Kidney glomerular epithelial cell (primary cell): ENCODE measurements around the gene WDR48.

Experiments used
- DNase-seq: peaks from one replicate; lab custom pipeline; 2025; lab: John Stamatoyannopoulos, UW

The WDR48 gene

DNA sequence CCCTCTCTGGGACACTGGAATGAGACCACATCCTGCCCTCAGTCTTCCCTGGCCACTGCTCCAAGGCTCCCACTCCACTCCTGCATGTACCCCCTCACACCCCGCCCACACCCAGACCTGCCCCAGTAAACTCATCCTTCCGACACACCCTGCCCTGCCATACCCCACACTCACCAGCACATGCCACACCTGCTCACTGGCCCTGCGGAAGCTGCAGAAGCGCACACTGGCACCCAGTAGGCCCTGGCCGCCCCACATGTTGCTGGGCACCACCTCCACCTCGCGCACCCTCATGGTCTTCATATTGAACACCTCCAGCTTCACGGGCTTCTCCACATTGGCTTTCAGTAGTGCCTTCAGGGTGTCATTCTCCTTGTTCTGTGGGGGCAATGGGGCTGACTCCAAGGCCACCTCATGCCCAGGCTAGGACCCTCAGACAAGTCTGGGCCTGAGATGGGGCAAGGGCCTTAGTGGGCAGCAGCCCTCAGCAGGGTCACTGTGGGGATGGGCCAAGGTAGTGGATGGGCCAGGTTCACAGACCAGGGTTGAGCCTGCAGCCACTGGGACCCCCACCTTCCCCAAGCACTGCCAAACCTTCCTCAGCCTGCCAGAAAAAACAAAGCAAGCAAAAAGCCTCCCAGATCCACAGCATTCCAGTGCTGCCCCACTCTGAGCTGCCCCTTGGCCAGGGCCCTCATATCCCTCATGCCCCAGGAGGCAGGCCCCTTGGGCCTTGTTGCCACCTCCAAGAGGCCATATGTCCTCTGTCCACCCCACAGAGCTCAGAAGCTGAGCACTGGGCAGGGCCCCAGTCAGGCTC lies 50.9 kb downstream of the WDR48 start:
- no peak for DNase-seq

GRCh38 chr3:39103324-39103693 lies 51.5 kb downstream of the WDR48 start:
- DNase-seq: no peak

GRCh38 chr3:39103791-39104552 lies 52.2 kb downstream of the WDR48 start:
- DNase-seq: no peak

DNA sequence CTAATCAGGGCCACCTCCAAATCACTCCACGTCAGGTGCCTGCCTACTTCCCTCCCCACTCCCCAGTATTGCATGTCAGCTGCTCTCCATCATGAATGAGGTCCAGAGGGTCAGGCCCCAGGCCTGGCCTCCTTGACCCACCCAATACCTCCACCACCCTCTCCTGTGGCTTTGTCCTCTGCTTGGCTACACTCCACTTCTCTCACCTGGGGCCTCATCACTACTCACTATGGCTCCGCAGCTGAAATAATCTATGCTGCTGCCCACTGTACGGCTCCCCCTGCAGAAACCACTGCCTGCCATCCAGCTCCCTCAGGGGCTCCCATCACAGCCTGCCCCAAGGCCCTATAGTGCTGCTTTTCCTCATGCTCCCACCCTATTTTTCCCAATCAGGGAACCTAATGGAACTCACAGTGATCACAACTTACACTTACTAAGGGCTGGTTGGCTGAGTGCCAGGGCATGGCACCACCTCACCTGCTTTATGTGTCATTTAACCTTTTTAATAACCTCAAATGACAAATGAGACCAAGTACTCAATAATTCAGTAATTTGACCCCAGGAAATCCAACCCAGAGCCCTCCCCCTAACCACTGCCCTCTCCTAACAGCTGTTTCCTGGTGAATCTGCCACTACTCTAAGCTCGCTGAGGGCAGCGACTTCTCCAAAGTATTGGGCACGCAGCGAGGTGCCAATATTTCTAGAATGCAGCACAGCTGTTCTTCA lies 53.3 kb downstream of the WDR48 start:
- no peak for DNase-seq

- no peak for DNase-seq
Observed at GRCh38 chr3:39105687-39106063, 53.9 kb downstream of the WDR48 start.

DNA sequence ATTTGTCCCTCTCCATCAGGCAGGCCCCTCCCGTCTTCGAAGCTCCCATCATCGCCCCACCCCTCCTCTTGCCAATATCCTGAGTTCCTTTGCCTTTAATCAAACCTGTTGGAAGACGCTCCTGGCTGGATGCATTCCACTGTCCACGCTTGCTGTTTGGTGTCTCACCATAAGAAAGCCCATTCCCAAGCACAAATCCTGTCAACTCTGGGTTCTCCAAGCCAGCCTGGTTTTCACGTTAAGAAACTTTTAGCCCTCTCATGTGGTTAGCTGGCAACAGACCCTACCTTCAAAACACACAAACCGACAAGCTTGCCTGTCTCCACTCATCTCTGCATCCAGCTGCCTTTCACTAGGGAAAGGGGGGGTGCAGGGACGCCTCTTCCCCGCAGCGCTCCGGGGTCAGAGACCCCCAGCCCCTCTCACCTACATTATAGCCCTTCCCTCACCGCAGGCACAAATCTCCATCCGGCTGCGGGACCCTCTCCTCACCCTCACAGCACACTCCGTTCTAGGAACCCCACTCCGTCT lies 54.5 kb downstream of the WDR48 start:
- peak; percentile 8 for DNase-seq

DNA sequence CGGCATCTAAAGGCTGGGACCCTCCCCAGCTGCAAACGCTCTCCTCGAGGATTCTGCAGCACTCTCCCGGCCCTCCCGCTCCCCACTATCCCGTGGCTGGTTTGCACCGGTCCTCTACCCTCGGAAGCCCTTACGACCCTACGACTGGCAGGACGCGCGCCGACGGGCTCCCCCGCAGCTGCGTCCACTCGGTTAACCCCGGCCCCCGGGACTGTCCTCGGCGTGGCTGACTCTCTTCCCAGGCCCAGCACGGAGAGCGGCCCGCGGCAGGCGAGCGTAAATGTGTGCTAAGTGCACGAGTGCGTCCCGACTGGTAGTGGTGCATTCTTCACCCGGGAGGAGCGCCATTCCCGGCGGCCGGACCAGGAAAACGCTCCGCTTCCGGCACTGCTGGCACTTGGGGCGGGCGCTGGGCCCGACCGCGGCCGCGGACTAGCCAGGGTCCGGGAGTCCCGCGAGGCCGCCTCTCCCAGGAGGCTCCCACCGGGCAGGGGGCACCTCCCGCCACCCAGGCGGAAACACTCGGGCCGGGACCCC lies 55.1 kb downstream of the WDR48 start:
- DNase-seq: peak; percentile 30

GRCh38 chr3:39107388-39108199 lies 55.8 kb downstream of the WDR48 start, which contains the start of the genes GORASP1 and TTC21A:
GORASP1 (minus strand) TSS chr3:39107627; CDS start chr3:39107541, 86 bp downstream.
TTC21A (plus strand) TSS chr3:39107680; CDS start chr3:39107838, 158 bp downstream.
- peak; percentile 58 for DNase-seq

GRCh38 chr3:39108200-39108710 lies 56.4 kb downstream of the WDR48 start:
- DNase-seq: no peak

DNA sequence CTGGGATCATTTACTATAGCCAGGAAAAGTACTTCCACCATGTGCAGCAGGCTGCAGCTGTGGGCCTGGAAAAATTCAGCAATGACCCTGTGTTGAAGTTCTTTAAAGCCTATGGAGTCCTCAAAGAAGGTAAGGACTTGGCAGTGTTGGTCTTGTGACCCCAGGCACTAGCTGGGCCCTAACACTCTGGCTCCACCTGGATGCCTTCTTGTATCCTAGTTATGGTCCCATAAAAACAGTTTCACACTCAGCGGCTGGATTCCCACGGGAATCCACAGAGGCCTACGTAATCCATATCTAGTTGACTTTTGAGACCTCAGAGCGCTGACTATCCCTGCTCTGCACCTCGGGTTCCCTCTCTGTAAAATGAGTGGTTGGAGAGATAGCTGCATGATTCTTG lies 57.3 kb downstream of the WDR48 start:
- DNase-seq: no peak

- no peak for DNase-seq
Observed at GRCh38 chr3:39110041-39110639, 58.3 kb downstream of the WDR48 start.

DNA sequence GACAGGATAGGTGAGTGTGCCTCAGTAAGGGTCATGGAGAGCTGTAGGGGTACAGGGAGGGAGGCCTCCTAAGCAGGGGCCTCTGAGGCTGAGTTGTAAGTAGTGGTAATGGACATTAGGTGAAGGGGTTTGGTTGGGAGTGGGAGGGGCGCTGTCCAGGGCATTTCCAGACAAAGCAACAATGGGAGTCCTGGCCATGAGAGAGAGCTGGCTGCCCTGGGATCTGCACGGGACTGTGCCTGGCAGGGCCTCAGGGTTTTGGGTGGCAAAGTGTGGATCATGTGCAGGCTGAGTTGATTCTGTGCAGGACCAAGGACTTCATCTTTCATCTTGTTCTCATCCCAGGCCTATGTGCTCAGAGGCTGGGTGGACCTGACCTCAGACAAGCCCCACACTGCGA lies 60.3 kb downstream of the WDR48 start:
- no peak for DNase-seq

DNA sequence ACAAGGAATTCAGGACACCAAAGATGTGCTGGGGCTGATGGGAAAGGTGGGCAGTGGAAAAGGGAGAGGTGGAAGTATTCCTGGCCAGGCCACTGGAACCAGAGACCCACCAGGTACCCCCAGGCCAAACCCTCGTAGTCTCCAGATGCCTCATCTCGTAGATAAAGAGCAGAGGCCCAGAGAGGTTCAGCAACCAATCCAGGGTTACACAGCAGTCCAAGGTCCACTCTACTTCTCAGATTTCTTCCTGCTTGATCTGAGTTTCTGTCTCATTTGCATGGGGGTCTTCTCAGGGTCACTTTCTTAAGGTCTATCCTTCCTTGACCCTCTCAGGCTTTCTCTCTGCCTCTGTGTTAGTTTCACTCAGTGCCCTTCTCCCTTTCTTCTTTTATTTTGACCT lies 60.7 kb downstream of the WDR48 start:
- no peak for DNase-seq

GRCh38 chr3:39113291-39113690 lies 61.5 kb downstream of the WDR48 start:
- DNase-seq: no peak

DNA sequence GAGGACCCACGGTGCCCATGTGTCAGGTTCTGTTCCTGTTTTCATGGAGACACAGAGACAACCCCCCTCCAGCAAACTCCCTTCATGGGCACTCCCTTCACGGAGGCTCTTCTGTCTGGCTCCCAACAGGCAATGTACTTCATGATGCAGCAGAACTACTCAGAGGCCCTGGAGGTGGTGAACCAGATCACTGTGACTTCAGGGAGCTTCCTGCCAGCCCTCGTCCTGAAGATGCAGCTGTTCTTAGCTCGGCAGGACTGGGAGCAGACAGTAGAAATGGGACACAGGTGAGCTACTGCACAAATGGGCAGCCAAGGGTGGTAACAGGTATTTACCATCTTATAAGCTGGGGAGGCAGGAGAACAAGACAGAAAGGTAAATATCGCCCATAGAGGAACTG lies 62.6 kb downstream of the WDR48 start:
- DNase-seq: no peak

DNA sequence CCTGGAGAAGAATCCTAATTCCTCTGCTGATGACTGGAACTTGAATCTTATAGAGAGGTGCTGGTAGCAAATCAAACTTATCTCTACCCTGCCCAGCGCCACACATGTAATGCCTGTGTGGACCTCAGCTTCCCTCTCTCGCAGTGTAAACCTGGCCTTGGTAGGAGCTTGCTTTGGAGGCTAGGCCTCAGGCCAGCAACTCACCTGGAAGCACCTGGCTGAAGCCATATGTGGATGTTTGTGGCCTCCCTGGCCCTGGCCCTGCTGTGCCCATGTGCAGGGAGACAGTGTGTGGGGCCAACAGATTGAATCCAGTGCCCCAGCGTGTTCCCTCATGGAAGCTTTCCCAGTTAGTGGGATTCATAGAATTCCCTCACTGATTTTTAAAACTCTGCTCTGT lies 64.1 kb downstream of the WDR48 start:
- DNase-seq: no peak

- no peak for DNase-seq
Observed at GRCh38 chr3:39118079-39118478, 66.3 kb downstream of the WDR48 start.

GRCh38 chr3:39118931-39119660 lies 67.3 kb downstream of the WDR48 start:
- no peak for DNase-seq

DNA sequence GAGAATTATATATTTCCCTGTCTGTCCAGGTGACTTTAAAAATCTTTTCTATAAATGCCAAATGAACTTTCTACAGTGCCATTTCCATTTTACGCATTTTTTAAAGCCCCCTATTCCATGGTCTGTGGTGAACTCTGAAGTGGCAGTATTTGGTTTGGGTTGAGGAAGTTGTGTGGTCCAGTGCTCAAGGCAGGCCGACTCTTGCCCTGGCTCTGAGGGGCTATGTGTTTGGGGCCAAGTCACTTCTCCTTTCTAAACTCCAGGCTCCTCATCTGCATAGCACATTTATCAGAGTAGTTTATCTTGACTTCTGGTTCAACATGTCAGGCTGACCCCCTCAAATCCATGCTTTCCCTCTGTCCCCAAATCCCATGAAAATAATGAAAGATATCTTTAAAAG lies 69.8 kb downstream of the WDR48 start:
- DNase-seq: no peak

GRCh38 chr3:39122813-39123212 lies 71.0 kb downstream of the WDR48 start:
- DNase-seq: no peak
